Calu3 (cell line): ENCODE data around the gene CACNA2D4. TPM values are rescaled to one million over a fixed set of nuclear protein-coding genes. Genes with fewer than 3 reads are reported as not detected.

ENCODE experiments used
- BruUV-seq: library from RNA; stranded (reverse); fragments of 400-500 nt; replicated peaks from 2 replicates; lab custom pipeline; 2021; lab: Mats Ljungman, UMichigan
- CTCF ChIA-PET: fragments of 300-600 bp; sonication (Branson Sonifier 250); formaldehyde crosslinking; loops from one replicate; lab custom pipeline; 2022; ENCODE audit warnings: antibody characterized with exemption; lab: Charles Lee
- DNase-seq: peaks from one replicate; pipeline ENCODE4 v3.0.0; 2022
- H3K27ac Mint-ChIP-seq: one replicate; pipeline ENCODE4 v1.8.0; 2022; ENCODE audit warnings: mixed read lengths; ENCODE audit not compliant: unreplicated experiment
- H3K27me3 Mint-ChIP-seq: one replicate; pipeline ENCODE4 v1.8.0; 2022; ENCODE audit warnings: mixed read lengths; ENCODE audit not compliant: unreplicated experiment
- H3K36me3 Mint-ChIP-seq: one replicate; pipeline ENCODE4 v1.8.0; 2022; ENCODE audit warnings: mild to moderate bottlenecking, moderate library complexity, mixed read lengths; ENCODE audit not compliant: insufficient read depth, unreplicated experiment
- H3K4me1 Mint-ChIP-seq: one replicate; pipeline ENCODE4 v1.8.0; 2022; ENCODE audit warnings: mild to moderate bottlenecking, low read depth, mixed read lengths; ENCODE audit not compliant: unreplicated experiment
- H3K4me3 Mint-ChIP-seq: one replicate; pipeline ENCODE4 v1.8.0; 2022; ENCODE audit warnings: mild to moderate bottlenecking, low read depth, moderate library complexity, mixed read lengths; ENCODE audit not compliant: unreplicated experiment
- H3K9me3 Mint-ChIP-seq: one replicate; pipeline ENCODE4 v1.8.0; 2022; ENCODE audit warnings: low read depth, mixed read lengths; ENCODE audit not compliant: unreplicated experiment
- intact Hi-C: fragments of 100-400 bp; cut with micrococcal nuclease; formaldehyde crosslinking; loops from one replicate; pipeline ENCODE4 v1.10.0; 2022; ENCODE audit not compliant: unreplicated experiment
- total RNA-seq: library from RNA; stranded (reverse); gene quantifications from 2 replicates; pipeline ENCODE4 v1.2.3, GENCODE V29; 2022
- TF ChIP-seq, protein P1 (sequence below): fragments of 200-600 bp; IDR thresholded peaks from one replicate; pipeline ENCODE4 v1.8.0; 2022; ENCODE audit warnings: antibody characterized with exemption; ENCODE audit not compliant: unreplicated experiment

CACNA2D4 gene
- total RNA-seq, 1 experiment from 2014 or later: 0.80 TPM

DNA sequence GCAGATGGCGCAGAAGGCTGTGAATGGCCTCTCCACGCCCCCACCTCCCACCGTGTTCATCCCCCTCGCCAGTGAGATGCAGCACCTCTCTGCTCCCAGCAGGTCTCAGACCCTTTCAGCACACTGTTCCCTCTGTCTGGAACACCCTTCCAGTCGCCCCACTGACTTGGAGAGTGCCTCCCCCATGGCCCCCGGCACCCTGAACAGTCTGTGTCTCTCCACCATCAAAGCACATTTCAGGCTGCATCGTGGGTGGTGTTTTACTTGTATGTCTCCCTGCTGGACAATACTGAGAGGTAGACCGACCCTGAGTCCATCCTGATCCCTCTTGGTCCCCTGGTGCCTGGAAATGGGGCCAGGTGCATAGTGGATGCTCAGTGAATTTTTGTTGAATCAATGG is 34.9 kb downstream of the CACNA2D4 start:
- H3K27ac Mint-ChIP-seq: no peak overlapping the region
- CTCF ChIA-PET: no interaction called here
- H3K36me3 Mint-ChIP-seq: no peaks in the 10 kb centered on the region
- BruUV-seq: no TSS peak
- peaks cover 94% of the 10 kb centered on the region for H3K27me3 Mint-ChIP-seq
- no peak overlapping the region for H3K4me3 Mint-ChIP-seq
- no peaks in the 10 kb centered on the region for H3K9me3 Mint-ChIP-seq
- no peak for DNase-seq
- intact Hi-C loops: no loop called here
- H3K4me1 Mint-ChIP-seq: no peaks in the 10 kb centered on the region
- TF ChIP-seq, protein P1, sequence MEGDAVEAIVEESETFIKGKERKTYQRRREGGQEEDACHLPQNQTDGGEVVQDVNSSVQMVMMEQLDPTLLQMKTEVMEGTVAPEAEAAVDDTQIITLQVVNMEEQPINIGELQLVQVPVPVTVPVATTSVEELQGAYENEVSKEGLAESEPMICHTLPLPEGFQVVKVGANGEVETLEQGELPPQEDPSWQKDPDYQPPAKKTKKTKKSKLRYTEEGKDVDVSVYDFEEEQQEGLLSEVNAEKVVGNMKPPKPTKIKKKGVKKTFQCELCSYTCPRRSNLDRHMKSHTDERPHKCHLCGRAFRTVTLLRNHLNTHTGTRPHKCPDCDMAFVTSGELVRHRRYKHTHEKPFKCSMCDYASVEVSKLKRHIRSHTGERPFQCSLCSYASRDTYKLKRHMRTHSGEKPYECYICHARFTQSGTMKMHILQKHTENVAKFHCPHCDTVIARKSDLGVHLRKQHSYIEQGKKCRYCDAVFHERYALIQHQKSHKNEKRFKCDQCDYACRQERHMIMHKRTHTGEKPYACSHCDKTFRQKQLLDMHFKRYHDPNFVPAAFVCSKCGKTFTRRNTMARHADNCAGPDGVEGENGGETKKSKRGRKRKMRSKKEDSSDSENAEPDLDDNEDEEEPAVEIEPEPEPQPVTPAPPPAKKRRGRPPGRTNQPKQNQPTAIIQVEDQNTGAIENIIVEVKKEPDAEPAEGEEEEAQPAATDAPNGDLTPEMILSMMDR: no peak

DNA sequence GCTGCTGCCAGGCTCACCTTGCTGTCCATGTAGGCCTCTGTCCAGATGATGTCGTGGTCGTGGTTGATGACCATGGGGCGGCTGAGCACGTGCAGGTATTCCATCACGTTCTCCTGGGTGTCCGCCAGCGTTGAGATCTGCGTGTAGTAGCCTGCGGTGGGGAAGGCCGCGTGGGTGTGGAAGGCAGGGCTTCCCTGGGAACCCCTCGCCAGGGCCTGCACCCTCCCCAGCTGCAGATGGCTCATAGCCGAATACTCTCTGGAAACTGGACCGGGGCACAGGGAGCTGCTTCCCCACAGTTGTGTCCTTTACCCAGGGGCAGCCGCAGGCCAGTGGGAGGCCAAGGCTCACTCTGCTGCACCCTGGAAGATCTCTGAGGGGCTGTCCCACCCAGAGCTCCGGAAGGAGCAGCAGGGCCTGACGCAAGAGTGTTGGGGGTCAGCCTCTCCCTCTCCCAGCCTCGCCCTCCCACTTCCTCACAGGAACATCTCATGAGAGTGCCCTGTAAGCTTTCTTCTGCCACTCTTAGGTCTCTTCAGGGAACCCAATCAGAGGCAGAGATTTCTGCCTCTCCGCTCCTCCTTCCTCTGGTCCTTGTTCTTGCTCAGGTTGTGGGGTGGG is 35.5 kb downstream of the CACNA2D4 start:
- intact Hi-C loops: no loop called here
- no TSS peak for BruUV-seq
- Mint-ChIP-seq H3K36me3 (no peaks in the 10 kb centered on the region), H3K27ac (no peak overlapping the region), H3K9me3 (no peaks in the 10 kb centered on the region), H3K4me1 (no peaks in the 10 kb centered on the region), H3K27me3 (peaks cover 94% of the 10 kb centered on the region), H3K4me3 (no peak overlapping the region)
- no peak for DNase-seq
- TF ChIP-seq, protein P1: no peak
- CTCF ChIA-PET: no interaction called here

DNA sequence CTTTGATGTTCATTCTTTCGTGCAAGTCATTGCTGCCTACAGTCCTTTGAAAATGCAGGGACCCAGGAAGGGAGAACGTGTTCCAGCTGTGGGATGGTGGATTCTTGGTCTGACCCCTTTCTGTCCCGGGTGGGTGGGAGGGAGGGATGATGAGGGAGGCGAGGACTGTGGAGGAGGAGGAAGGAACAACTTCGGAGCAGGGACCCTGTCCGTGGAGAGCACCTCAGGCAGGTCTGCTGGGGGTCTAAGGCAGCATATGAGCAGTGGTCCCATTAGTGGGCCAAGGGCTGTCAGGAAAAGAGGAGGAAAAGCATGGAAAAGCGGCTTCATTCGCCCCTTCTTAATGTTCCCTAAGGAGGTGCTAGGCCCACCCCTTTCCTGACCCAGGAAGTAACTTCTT is 36.0 kb downstream of the CACNA2D4 start:
- intact Hi-C loops: no loop called here
- TF ChIP-seq, protein P1: no peak
- Mint-ChIP-seq H3K27ac (no peak overlapping the region), H3K4me1 (no peaks in the 10 kb centered on the region), H3K9me3 (no peaks in the 10 kb centered on the region), H3K4me3 (no peak overlapping the region), H3K27me3 (peaks cover 94% of the 10 kb centered on the region), H3K36me3 (no peaks in the 10 kb centered on the region)
- no peak for DNase-seq
- no TSS peak for BruUV-seq
- CTCF ChIA-PET: no interaction called here

DNA sequence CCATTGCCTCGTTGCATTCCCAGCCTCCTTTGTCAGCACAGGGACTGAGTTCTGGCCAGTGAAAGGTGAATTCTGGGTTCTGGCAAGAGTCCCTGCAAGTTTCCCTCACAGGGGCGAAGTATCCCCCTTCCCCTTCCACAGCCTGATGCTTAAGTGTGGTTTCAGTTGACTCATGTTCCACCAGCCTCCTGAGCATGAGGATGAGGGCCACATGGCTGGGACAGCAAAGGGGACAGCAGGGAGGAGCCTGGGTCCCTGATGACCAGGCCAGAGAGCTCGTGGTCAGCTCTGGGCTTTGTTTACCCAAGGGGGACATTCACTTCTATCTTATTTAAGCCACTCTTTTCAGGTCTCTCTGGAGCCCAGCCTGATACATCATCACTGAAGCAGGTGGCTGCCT is 36.5 kb downstream of the CACNA2D4 start:
- Mint-ChIP-seq H3K27ac (no peak overlapping the region), H3K27me3 (peaks cover 94% of the 10 kb centered on the region), H3K36me3 (no peaks in the 10 kb centered on the region), H3K4me1 (no peaks in the 10 kb centered on the region), H3K4me3 (no peak overlapping the region), H3K9me3 (no peaks in the 10 kb centered on the region)
- CTCF ChIA-PET: no interaction called here
- DNase-seq: no peak
- intact Hi-C loops: no loop called here
- no TSS peak for BruUV-seq
- TF ChIP-seq, protein P1: no peak
